DND-41 (cell line): ENCODE results near the gene FLVCR2.

Experiments
- EZH2 ChIP-seq: IDR thresholded peaks from 3 replicates; pipeline ENCODE4 v1.6.1; 2012; ENCODE audit warnings: borderline replicate concordance, low read depth, mild to moderate bottlenecking, moderate library complexity, low read length, inconsistent platforms; ENCODE audit not compliant: severe bottlenecking
- TF ChIP-seq, protein P1 (sequence below): IDR thresholded peaks from 2 replicates; pipeline ENCODE4 v1.5.1; 2012; ENCODE audit warnings: borderline replicate concordance, low read length, moderate library complexity, mild to moderate bottlenecking; ENCODE audit not compliant: poor library complexity, severe bottlenecking; ENCODE audit errors: extremely low read depth

DNA sequence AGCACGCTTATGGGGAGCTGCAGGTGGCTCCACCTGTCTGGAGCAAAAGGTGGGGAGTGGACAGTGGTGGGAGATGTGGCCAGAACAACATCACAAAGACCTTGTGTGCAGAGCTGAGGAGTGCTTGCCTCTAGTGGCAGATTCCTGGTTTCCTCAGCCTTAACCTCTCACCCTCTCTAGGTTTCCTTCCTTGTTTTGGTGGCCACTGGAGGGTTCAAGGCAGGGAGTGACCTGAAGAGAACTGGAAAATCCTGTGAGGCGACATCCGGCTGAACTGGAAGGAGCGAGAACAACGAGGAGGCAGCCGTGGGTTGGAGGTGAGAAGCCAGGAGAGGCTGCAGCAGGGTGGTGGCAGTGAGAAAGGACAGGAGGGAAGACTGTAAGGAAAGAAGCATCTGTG is 6.3 kb upstream of the FLVCR2 start:
- TF ChIP-seq, protein P1, sequence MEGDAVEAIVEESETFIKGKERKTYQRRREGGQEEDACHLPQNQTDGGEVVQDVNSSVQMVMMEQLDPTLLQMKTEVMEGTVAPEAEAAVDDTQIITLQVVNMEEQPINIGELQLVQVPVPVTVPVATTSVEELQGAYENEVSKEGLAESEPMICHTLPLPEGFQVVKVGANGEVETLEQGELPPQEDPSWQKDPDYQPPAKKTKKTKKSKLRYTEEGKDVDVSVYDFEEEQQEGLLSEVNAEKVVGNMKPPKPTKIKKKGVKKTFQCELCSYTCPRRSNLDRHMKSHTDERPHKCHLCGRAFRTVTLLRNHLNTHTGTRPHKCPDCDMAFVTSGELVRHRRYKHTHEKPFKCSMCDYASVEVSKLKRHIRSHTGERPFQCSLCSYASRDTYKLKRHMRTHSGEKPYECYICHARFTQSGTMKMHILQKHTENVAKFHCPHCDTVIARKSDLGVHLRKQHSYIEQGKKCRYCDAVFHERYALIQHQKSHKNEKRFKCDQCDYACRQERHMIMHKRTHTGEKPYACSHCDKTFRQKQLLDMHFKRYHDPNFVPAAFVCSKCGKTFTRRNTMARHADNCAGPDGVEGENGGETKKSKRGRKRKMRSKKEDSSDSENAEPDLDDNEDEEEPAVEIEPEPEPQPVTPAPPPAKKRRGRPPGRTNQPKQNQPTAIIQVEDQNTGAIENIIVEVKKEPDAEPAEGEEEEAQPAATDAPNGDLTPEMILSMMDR, result no peak
- TF ChIP-seq EZH2, result no peak
